GM19438 (cell line): ENCODE data around the gene GAS2.

ENCODE experiments used
- ATAC-seq: cut with Tn5 transposase; IDR thresholded peaks from one replicate; pipeline ENCODE4 v1.9.1; 2021; ENCODE audit warnings: low read depth; ENCODE audit not compliant: unreplicated experiment

GAS2 gene

DNA sequence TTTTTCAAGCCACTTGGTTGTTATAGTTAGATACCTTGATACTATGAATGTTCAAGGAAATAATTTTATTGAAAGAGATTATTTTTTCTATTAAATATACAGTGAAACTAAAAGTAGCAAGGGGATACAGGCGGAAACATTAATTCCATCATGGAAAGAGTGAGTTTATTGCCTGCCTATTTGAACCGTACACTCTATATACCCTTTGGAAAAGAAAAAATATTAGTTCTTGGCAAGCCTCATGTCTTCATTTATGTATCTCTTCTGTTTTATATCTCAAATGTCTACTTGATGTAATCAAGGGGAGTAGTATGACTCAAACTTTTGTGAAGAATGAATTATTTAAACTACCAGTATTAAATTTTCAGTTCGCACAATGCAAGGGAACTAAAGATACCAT, 54.0 kb downstream of the GAS2 start:
- ATAC-seq = no peak

DNA sequence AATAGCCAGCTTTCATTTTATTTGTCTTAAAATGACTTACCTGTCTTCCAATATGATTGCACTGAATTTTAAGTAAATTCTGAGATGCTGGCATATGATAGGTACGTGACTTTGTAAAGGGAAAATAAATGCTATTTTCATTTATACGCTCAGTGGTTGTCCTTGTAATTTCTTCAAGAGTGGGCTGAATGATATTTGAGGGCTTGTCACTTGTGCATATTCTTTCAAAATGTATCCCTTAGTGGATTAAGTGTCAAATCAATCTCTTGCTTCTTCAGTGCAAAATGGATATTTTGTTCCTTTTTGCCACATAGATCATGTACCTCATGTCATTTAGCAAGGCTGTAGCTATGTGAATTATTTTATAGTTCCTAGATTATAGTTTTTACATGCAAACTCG, 56.9 kb downstream of the GAS2 start:
- ATAC-seq = no peak

DNA sequence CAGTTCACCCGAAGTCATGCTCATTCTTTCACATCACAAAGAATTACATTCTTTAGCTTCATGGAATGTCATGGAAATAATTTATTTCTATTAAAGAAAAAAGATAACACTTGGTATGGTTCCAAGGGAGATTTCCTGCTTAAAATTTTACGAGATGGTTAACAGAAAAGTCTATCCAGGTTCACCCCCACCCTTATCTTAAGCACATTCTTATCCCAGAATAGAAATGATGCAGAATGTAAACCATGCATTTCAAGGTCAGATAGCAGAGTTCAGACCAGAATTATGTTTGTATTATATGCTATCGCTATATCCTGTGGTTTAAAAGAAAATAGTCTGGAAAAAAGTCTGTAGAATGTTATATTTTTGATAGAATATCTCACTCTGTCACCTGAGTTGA, 58.7 kb downstream of the GAS2 start:
- no peak for ATAC-seq

DNA sequence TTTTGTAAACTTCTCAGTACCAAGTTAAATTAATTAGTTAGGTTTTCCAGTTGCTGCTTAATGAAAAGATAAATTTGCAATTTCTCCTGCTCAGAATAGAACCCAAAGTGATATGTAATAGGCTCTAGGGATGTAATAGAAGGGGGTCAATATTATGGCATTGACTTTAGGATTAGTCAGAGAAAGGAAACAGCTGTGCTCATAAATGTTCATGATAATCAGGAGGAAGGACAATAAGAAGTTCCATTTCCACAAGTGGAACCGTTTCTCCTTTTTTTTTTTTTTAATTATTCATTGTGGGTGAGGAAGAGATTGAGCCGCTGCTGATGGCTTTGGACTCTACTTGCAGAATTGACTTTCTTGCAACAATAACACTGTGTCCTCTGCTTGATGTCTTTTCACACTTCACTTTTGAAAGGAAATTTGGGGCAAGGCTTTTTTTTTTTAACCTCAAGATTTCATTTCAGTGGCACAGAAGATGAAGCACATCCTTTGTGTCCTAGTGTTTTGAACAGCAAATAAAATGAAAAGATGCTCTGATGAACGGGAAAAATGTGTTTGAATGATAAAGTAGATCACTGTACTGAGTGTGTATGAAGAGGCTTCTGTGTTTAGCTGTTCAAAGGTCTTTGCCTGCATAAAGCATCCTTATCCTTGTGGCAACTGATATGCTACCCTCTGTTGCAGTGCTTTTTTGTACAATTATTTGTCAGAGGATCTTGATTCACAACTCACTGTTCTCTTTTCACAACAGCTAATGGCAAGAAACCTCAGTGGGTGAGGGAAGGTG, 62.4 kb downstream of the GAS2 start:
- ATAC-seq = no peak

DNA sequence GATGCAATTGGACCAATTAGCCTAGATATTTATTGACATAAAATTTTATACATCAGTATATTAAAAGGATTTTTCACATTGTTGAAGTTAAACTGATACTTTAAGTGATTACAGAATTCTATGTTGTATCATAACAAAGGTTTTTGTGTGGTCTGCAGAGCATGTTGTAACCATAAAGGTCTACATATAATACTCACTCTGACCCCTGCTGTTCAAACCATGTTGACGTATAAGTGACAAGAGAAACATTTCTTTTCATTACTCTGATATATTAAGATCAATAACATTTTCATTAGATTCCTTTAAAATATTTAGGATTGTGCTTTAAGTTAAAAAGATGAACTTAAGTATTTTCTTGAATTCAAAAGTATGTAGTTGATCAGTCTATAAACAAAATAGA, 63.9 kb downstream of the GAS2 start:
- ATAC-seq = no peak

DNA sequence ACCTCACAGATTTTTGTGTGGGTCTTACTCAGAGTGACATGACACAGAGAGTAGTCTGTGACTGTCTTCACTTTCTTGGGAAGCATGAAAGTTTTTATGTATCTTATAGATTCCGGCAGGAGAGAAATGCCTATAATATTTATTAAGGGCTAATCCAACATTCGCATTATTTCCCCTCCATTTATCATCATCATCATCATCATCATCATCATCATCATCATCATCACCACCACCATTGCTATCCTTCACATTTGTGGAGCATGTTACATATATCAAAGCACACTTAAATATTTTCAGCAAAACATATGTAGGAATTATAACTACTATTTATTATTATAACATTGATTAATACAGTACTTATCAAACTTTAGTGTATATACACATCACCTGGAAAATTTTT, 66.2 kb downstream of the GAS2 start:
- no peak for ATAC-seq

DNA sequence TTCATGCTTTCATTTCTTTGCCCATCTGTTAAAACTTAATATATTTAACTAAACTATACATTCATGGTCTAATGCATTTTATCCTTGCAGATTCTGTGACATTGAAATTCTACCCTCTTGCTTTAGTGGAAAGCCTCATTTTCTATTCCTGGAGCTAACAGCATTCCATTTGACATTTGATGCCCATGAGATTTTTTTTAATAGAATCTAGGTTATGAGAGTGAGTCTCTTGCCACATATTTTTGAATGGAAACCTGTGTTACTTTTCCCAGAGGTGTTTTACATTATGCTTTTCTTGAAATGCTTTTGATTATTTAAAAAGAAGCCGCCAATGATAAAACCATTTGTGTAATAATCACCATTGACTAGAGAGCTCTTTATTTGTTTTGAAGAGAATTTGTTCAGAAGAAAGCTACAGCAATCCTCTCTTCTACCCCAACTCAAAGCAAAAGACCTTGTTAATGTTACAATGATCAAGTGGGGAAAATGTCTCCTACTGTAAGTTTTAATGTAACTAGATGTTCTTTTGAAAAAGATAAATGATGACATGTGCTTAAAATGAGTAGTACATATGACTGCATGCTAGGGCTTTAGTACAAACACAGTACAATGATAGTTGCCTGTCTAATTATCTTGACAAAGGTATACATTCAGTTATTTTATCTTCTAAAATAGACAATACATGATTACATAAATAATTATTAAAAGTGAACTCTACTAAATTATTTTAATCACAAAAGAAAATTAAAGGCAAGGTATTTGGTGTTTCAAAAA, 67.3 kb downstream of the GAS2 start:
- ATAC-seq = no peak

DNA sequence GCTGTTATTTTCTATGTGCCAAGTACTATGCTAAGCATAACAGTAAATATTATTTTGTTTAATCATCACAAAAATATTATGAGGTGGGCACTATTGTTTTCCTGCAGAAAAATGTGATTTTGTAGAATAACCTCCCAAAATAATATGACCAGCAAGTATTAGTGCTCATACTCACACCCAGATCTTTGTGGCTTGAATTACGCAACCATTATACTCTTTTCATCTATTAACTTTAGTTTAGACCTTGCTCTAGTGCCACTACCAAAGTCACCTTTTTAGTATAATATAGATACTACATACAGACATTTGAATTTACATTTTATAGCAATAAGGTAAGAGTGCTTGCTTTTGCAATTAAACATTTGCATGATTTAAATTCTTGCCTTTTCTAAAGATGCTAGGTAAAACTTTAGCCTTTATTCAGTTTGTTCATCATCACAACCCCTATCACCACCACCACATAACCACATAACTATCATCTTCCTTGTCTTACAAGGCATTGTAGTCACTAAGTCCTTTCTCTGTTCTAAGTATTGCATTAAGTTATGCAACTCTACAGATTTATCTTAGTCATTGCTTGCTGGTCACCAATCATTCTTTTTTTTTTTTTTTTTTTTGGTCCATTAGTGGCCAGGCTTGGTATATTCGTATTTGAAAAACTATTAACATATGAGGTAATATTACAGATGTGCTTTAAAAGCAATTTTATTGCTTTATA, 68.4 kb downstream of the GAS2 start:
- no peak for ATAC-seq

DNA sequence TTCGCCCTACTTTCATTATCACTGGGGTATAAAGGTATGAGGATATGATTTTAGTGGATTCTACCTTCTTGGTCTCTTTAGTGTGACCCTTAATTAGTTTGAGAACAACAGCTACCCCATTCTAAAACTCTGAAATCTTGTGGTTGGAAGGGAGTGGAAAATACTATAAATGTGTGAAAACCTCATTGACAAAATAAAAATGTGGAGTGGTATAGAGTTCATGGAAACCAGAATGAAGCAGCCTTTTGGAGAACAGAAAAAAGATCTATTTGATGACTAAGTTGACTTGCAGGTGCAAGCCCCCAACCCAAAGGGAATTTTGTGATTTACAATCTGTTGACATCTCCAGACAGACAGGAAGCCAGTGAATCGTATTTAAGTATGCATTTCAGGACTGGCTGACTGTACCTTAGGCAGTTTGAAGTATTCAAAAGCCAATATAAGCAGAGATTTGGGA, 75.8 kb downstream of the GAS2 start:
- no peak for ATAC-seq

DNA sequence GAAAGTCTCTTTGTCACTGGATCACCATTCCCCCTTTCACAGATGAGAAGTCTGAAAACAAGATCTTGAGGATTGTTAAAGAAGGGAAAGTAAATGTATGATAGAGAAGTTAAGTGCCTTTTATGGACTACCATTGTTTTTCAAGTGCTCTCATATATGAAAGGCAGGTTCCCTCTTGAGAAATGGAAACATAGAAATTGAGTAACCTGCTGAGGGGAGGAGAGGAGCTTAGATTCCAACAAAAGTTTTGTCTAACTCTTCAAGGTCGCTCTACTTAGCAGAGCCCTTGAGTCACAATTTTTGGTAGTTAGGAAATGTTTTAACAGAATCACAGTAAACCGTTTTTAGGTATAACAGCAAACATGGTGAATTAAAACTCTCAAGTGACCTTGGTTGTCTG, 83.1 kb downstream of the GAS2 start:
- no peak for ATAC-seq

DNA sequence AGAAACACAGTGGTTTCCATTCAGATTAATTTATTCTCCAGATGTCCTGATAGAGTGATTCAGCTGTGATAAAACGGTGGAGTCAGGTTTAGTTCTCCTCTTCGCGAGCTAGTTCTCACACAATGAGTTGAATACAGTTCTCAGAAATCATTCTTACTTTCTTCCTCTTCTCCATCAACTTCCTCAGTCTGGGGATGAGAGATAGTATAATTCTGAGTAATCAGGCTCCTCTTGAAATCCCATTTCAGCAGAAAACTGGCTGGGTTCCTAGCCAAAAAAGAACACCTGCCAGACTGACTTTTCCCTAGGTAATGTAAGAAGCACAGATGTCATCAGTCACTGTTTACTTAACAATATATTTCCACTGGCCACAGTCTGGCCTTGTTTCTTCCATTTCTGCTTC, 86.5 kb downstream of the GAS2 start:
- no peak for ATAC-seq

DNA sequence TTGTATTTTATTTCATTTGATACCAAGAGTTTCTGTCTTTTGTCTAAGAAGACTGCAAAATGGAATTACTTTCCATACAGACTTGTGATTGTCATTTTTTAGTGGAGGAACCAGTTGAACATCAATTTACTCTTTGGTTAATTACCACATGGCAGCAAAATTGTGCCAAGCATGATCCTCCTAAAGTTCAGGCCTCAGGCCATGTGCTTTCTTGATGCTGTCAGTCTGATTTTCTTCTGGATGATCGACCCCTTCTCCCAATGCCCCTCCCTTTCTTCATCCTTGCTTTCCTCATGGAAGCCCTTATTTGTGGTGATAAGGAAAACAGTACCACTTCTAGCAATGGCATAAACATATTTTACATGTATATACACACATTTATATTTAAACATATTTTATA, 87.0 kb downstream of the GAS2 start:
- ATAC-seq = no peak

DNA sequence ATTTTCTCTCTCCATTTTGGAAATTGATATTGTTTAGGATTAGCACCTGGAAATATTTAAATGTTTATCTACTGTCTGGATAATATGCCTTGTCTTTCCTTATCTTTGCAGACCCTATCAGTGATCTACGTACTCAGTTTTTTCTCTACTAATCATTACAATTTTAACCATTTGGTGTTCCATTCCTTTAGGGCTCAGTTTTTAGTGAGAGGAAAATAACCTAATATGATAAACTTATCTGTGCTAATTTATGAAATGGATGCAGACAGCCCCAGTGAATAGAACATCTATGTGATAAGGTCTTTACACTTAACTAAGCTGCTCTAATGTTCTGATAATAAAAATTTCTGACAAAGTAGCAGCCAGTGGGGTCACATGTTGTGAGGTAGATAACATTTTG, 94.7 kb downstream of the GAS2 start:
- no peak for ATAC-seq

DNA sequence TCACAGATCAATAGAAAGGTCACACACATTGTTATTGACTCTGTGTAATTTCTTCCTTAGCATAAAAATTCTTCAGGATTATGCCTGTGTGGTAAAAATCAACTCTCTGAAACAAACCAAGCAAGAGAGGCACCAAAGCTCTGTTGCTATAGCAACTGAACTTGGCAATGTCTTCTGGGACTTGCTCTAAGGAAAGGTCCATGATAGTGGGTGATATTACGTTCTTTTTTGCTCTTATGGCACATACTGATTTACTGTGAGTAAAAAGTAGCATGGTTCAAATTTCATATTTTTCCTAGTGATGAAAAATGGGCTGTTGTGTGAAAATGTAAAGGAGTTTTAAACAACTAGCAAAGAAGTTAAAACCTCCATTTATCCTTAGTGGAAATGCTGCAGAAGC, 96.8 kb downstream of the GAS2 start:
- no peak for ATAC-seq

DNA sequence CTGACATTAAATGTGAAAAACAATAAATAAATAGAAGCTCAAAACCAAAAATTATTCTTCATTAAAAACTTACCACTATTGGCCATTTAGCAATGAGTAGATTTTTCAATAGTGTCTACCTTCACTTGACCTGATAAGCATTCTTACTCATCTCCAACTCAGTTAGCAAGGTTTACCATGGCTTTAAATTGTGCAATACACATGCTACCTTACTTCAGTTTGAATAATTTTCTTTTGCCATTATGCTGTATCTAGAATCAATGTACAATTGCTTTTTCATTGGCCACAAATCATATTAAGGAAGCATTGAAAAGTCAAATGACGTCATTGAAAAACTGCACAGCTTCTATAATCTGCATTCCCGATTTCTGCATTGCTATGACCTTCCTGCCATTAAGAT, 98.3 kb downstream of the GAS2 start:
- ATAC-seq = no peak

DNA sequence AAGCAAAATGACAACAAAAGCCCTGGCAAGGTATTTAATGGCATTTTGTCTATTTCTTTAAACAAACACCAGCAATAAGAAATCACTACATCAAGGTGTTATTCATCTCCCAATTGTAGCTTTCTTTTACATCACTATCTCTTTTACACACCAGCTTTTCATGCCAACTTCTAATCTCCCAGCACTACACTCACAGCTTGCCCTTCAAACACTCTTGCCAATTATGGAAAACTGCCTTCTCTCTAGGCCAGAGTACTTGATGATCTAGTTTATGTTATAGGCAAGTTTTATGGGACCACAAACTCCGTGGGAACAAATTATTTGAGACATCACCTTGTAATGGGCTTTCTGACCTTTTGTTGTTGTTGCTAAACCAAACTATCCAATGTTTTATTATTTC, 101.9 kb downstream of the GAS2 start:
- no peak for ATAC-seq

DNA sequence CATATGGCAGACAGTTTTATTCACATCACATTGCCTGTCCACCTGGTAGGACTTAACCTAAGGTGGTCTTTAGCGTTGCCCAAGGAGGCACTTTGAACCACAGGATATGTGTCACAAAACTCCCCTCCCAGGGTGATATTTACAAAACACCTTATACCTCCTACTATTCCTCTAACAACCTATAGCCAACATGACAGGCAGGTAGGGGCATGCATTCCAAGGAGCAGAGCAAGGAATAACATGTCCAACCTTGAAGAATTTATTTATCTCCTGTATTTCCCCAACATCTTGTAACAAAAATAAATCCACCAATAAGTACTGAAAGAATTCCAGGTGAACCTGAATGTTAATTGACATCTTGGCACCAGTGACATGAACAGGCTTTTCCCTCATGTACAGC, 102.7 kb downstream of the GAS2 start:
- no peak for ATAC-seq

DNA sequence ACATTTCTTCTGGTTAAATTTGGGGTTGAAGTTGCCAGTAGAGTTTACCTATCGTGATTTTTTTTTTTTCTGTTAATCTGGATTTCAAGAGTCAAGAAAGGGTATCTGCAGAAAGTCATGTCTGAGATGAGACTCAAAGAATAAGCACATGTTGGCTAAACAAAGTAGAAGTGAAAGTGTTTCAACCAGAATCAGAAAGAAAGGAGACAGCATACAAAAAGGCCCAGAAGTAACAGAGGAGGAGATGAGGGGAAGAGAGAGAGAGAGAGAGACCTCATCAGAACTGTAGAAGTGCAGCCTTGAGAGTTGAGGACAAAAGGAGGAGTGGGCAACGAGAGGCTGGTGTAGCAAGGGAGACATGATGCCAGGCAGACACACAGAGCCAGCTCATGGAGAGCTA, 108.3 kb downstream of the GAS2 start:
- ATAC-seq = peak; percentile 45

DNA sequence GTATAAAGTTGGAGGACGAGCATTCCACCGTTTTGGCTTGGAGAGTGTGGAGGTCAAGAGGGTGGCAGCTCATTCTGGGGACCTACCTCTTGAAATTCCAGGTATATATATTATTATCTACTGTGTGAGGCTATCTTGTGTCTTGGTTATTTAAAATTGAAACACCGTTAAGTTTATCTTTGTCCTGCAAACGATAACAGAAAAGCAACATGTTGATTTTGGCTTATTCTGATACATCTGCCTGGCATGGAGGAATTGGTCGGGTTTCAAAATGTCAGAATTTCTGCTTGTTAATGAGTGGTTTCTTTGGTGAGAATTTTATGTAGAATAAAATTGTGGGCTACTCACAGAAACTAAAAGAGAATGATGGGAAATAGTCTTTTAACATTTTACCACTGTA, 108.8 kb downstream of the GAS2 start:
- no peak for ATAC-seq

DNA sequence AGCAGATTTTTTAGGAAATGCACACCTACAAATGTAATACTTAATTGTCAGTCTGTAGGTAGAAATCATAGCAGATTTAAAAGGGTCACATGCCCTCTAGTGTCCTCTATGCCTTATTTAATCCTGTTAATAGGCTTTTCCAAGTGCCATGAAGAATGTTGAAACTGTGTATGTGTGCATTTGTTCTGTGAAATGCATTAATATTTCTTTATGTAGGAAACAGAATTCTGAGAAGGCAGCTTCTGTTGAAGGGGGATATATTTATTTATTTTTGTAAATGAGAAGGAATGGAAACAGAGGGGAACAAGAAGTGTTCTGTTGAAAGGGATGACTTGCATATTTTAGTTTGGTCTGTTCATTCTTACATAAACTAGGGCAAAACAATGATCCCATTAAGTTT, 112.2 kb downstream of the GAS2 start:
- no peak for ATAC-seq

DNA sequence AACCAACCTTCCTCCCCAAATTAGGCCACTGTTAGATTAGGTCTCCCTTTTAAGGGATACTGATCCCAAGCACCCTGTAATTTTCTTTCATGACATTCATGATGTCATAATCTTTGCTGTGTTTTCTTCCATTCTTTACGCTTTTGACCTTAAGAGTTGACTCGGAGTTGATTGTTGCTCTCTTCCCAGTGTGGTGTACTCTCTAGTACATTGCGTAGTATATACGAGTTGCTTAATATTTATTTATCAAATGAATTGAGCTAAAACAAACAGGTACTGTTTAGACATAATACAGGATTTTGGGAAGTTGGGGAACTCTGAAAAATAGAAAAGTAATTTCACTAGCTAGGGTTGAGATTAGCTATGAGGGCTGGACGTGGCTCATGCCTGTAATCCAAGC, 113.4 kb downstream of the GAS2 start:
- ATAC-seq = no peak
